Keratinocyte (primary cell): ENCODE data around the gene MAP4K2. TPM values are rescaled to one million over a fixed set of nuclear protein-coding genes. Genes with fewer than 3 reads are reported as not detected.

ENCODE experiments used
- DNase-seq: peaks from one replicate; pipeline ENCODE4 v3.0.0-alpha.2; 2011; ENCODE audit warnings: low read depth, missing footprints, low spot score
- FAIRE-seq: peaks from 2 replicates; lab custom pipeline; 2011; peaks lifted over from hg19 to GRCh38; lab: Jason Lieb, UNC
- H2AFZ ChIP-seq: 2 replicates; pipeline ENCODE4 v1.6.0; 2012; ENCODE audit warnings: low read length, control low read depth, inconsistent platforms; ENCODE audit not compliant: control insufficient read depth
- H3K27ac ChIP-seq: 2 replicates; pipeline ENCODE4 v1.5.1; 2011; ENCODE audit warnings: low read length; ENCODE audit not compliant: control insufficient read depth, insufficient read depth
- H3K27me3 ChIP-seq: 3 replicates; pipeline ENCODE4 v1.6.0; 2011; ENCODE audit warnings: low read length; ENCODE audit not compliant: control insufficient read depth, insufficient read depth; ENCODE audit errors: extremely low read depth
- H3K36me3 ChIP-seq, 2 experiments: 2 replicates in 1 of 2; 3 replicates in 1 of 2; pipeline ENCODE4 v1.5.1; 2011; ENCODE audit warnings: low read length in 2 of 2, mild to moderate bottlenecking in 1 of 2; ENCODE audit not compliant: control insufficient read depth in 2 of 2, insufficient read depth in 2 of 2; ENCODE audit errors: extremely low read depth in 1 of 2
- H3K4me1 ChIP-seq: 3 replicates; pipeline ENCODE4 v1.5.1; 2011; ENCODE audit warnings: low read length; ENCODE audit not compliant: control insufficient read depth, insufficient read depth; ENCODE audit errors: extremely low read depth
- H3K4me2 ChIP-seq: 3 replicates; pipeline ENCODE4 v1.6.0; 2011; ENCODE audit warnings: low read depth, low read length; ENCODE audit not compliant: control insufficient read depth, insufficient read depth; ENCODE audit errors: extremely low read depth
- H3K4me3 ChIP-seq, 3 experiments: fragments of 200-600 bp in 1 of 3; sonication (generic) in 1 of 3; 2 replicates in 2 of 3; 3 replicates in 1 of 3; pipeline ENCODE4 v1.5.1; 2011 to 2016; ENCODE audit warnings: low read length in 3 of 3, mild to moderate bottlenecking in 3 of 3, control low read depth in 2 of 3, inconsistent platforms in 1 of 3, low read depth in 1 of 3, mixed read lengths in 1 of 3, mixed run types in 1 of 3, moderate library complexity in 1 of 3; ENCODE audit not compliant: control insufficient read depth in 2 of 3, insufficient read depth in 2 of 3; ENCODE audit errors: extremely low read depth in 1 of 3
- H3K79me2 ChIP-seq: 2 replicates; pipeline ENCODE4 v1.6.0; 2012; ENCODE audit warnings: low read length; ENCODE audit not compliant: control insufficient read depth, insufficient read depth
- H3K9ac ChIP-seq: 3 replicates; pipeline ENCODE4 v1.6.0; 2011; ENCODE audit warnings: low read length; ENCODE audit not compliant: control insufficient read depth, insufficient read depth; ENCODE audit errors: extremely low read depth
- H3K9me1 ChIP-seq: 3 replicates; pipeline ENCODE4 v1.6.0; 2011; ENCODE audit warnings: low read length; ENCODE audit not compliant: control insufficient read depth, insufficient read depth; ENCODE audit errors: extremely low read depth
- H3K9me3 ChIP-seq: 2 replicates; pipeline ENCODE4 v1.5.1; 2012; ENCODE audit warnings: low read depth, low read length; ENCODE audit not compliant: control insufficient read depth
- H4K20me1 ChIP-seq: 3 replicates; pipeline ENCODE4 v1.6.0; 2011; ENCODE audit warnings: low read length; ENCODE audit not compliant: control insufficient read depth, insufficient read depth; ENCODE audit errors: extremely low read depth
- CTCF ChIP-seq, 3 experiments: IDR thresholded peaks in 1 of 3; conservative IDR thresholded peaks in 1 of 3; optimal IDR thresholded peaks in 1 of 3; 2 replicates in 2 of 3; 3 replicates in 1 of 3; pipeline versions ENCODE3 to v1.5.1; 2011; ENCODE audit warnings: low read length in 3 of 3, mild to moderate bottlenecking in 3 of 3, moderate library complexity in 2 of 3, control low read depth in 1 of 3, inconsistent platforms in 1 of 3; ENCODE audit not compliant: insufficient read depth in 2 of 3; ENCODE audit errors: extremely low read depth in 1 of 3
- EZH2 ChIP-seq: IDR thresholded peaks from one replicate; pipeline ENCODE4 v1.6.1; 2012; ENCODE audit warnings: inconsistent platforms, mild to moderate bottlenecking, low read length, moderate library complexity
- dilution Hi-C: fragments of 300-500 bp; cut with MboI; formaldehyde crosslinking; loops from one replicate; pipeline ENCODE4 v1.7.0; 2020; ENCODE audit warnings: low sequenced_read_pairs; ENCODE audit not compliant: extremely low pct_ligation_motif_present
- polyA plus RNA-seq, 5 experiments: library from polyadenylated mRNA; depleted of rRNA in 3 of 5; stranded (reverse) in 3 of 5; stranded (forward) in 1 of 5; unstranded in 1 of 5; fragments of >200 nt; gene quantifications; 1 replicate in 1 of 5; 2 replicates in 3 of 5; 3 replicates in 1 of 5; pipeline versions ENCODE4 v1.2.1 to v1.2.3, GENCODE V29; 2011 to 2012; ENCODE audit warnings: missing spikeins in 2 of 5, low read depth in 1 of 5, low replicate concordance in 1 of 5

The MAP4K2 gene
- polyA plus RNA-seq, 1 donor (not counting 4 experiments of a cell fraction or from before 2014, with no cell fraction given) = 6.7 TPM

- no peaks in the 10 kb centered on the region for H3K27me3 ChIP-seq
- H3K9ac ChIP-seq = no peak overlapping the region
- H3K9me1 ChIP-seq = no peaks in the 10 kb centered on the region
- H3K4me1 ChIP-seq = peaks cover 58% of the 10 kb centered on the region
- dilution Hi-C loops = no loop called here
- no peak overlapping the region for H2AFZ ChIP-seq
- H3K27ac ChIP-seq = no peak overlapping the region
- DNase-seq (no peak), FAIRE-seq (no peak)
- TF ChIP-seq CTCF (optimal IDR thresholded peaks at IDR 0.05 in 1 of 3, IDR thresholded peaks at IDR 0.05 in 1 of 3, conservative IDR thresholded peaks at IDR 0.05 in 1 of 3; ENCODE audit: extremely low read depth in 1 of 3, insufficient read depth in 2 of 3, low read length in 3 of 3) (no peak), EZH2 (no peak)
- H4K20me1 ChIP-seq = no peaks in the 10 kb centered on the region
- H3K4me3 ChIP-seq = no peak overlapping the region
- H3K9me3 ChIP-seq = no peaks in the 10 kb centered on the region
- peaks cover 19% of the 10 kb centered on the region for H3K79me2 ChIP-seq
- peaks cover 9 to 43% of the 10 kb centered on the region in 2 experiments for H3K36me3 ChIP-seq
- H3K4me2 ChIP-seq = no peak overlapping the region
These were observed 48.1 kb upstream of the MAP4K2 start for GRCh38 chr11:64850979-64851567.

GRCh38 chr11:64849598-64850356 is 46.8 kb upstream of the MAP4K2 start:
- no peak overlapping the region for H3K27ac ChIP-seq
- no peak overlapping the region for H2AFZ ChIP-seq
- no peaks in the 10 kb centered on the region for H4K20me1 ChIP-seq
- no peaks in the 10 kb centered on the region for H3K9me1 ChIP-seq
- no peak for DNase-seq
- H3K4me3 ChIP-seq = no peak overlapping the region
- TF ChIP-seq EZH2 (no peak), CTCF (optimal IDR thresholded peaks at IDR 0.05 in 1 of 3, IDR thresholded peaks at IDR 0.05 in 1 of 3, conservative IDR thresholded peaks at IDR 0.05 in 1 of 3; ENCODE audit: extremely low read depth in 1 of 3, insufficient read depth in 2 of 3, low read length in 3 of 3) (no peak)
- no peaks in the 10 kb centered on the region for H3K27me3 ChIP-seq
- H3K79me2 ChIP-seq = peaks cover 14% of the 10 kb centered on the region
- H3K4me2 ChIP-seq = no peak overlapping the region
- H3K4me1 ChIP-seq = peaks cover 49% of the 10 kb centered on the region
- H3K9me3 ChIP-seq = no peaks in the 10 kb centered on the region
- H3K36me3 ChIP-seq = peaks cover 9 to 32% of the 10 kb centered on the region in 2 experiments
- FAIRE-seq = no peak
- dilution Hi-C loops = no loop called here
- no peak overlapping the region for H3K9ac ChIP-seq
